Uterus (tissue), 2 donors: ENCODE measurements around the gene SLCO1A2.

ENCODE experiments used
- POLR2A ChIP-seq, 2 donors: fragments of 450-650 bp; IDR thresholded peaks; one replicate each; pipeline ENCODE4 v1.6.1; 2016; ENCODE audit warnings: antibody characterized with exemption in 2 of 2, mild to moderate bottlenecking in 1 of 2, moderate library complexity in 1 of 2
- TF ChIP-seq, protein P1 (sequence below), 4 experiments: fragments of 200-600 bp in 2 of 4; fragments of 450-650 bp in 2 of 4; sonication (generic) in 2 of 4; IDR thresholded peaks; one replicate each; pipeline ENCODE4 v1.5.1; 2016 to 2019; ENCODE audit warnings: antibody characterized with exemption in 4 of 4, mild to moderate bottlenecking in 2 of 4, moderate library complexity in 1 of 4

DNA sequence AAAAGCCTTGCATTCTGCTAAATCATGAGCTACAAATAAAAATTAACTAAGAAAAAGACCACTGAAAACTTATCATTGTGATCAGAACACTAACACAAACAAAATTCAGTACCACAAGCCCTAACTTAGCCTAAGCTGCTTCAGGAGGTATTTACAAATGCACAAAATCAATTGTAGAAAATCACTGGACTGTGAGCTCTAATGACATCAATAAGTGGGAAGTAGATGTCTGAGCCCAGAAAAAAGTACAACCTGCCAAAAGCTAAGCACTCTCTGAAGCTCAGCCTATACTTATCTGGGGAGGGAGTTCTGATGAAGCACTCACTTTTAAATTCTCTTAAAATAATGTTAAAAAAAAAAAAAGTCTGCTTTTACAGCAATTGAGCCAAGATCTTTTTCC lies 110.8 kb downstream of the SLCO1A2 start:
- TF ChIP-seq POLR2A (IDR thresholded peaks at IDR 0.05), result no peak
- TF ChIP-seq, protein P1, sequence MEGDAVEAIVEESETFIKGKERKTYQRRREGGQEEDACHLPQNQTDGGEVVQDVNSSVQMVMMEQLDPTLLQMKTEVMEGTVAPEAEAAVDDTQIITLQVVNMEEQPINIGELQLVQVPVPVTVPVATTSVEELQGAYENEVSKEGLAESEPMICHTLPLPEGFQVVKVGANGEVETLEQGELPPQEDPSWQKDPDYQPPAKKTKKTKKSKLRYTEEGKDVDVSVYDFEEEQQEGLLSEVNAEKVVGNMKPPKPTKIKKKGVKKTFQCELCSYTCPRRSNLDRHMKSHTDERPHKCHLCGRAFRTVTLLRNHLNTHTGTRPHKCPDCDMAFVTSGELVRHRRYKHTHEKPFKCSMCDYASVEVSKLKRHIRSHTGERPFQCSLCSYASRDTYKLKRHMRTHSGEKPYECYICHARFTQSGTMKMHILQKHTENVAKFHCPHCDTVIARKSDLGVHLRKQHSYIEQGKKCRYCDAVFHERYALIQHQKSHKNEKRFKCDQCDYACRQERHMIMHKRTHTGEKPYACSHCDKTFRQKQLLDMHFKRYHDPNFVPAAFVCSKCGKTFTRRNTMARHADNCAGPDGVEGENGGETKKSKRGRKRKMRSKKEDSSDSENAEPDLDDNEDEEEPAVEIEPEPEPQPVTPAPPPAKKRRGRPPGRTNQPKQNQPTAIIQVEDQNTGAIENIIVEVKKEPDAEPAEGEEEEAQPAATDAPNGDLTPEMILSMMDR (IDR thresholded peaks at IDR 0.05), result no peak
